ENCODE results near the gene GAN. TPM values are rescaled to one million over a fixed set of nuclear protein-coding genes. Genes with fewer than 3 reads are reported as not detected.

GAN gene
- total RNA-seq, 1 experiment from 2014 or later, result 22.0 TPM

- TF ChIP-seq CTCF (IDR thresholded peaks at IDR 0.05; ENCODE audit: unreplicated experiment), result no peak
- no peak for DNase-seq
- Mint-ChIP-seq H3K9me3 (ENCODE audit: low read depth, unreplicated experiment) (no peaks in the 10 kb centered on the region), H3K36me3 (ENCODE audit: insufficient read depth, unreplicated experiment) (no peaks in the 10 kb centered on the region), H3K4me3 (ENCODE audit: low read depth, unreplicated experiment) (no peak overlapping the region), H3K27me3 (ENCODE audit: unreplicated experiment) (no peaks in the 10 kb centered on the region), H3K4me1 (ENCODE audit: low read depth, unreplicated experiment) (no peaks in the 10 kb centered on the region), H3K27ac (ENCODE audit: unreplicated experiment) (no peak overlapping the region)
- CTCF ChIA-PET, result no interaction called here
- intact Hi-C loops (cut with micrococcal nuclease; ENCODE audit: unreplicated experiment), result no loop called here
- no TSS peak for BruUV-seq (replicated peaks)
Observed at GRCh38 chr16:81394966-81395655, 80.3 kb downstream of the GAN start.

DNA sequence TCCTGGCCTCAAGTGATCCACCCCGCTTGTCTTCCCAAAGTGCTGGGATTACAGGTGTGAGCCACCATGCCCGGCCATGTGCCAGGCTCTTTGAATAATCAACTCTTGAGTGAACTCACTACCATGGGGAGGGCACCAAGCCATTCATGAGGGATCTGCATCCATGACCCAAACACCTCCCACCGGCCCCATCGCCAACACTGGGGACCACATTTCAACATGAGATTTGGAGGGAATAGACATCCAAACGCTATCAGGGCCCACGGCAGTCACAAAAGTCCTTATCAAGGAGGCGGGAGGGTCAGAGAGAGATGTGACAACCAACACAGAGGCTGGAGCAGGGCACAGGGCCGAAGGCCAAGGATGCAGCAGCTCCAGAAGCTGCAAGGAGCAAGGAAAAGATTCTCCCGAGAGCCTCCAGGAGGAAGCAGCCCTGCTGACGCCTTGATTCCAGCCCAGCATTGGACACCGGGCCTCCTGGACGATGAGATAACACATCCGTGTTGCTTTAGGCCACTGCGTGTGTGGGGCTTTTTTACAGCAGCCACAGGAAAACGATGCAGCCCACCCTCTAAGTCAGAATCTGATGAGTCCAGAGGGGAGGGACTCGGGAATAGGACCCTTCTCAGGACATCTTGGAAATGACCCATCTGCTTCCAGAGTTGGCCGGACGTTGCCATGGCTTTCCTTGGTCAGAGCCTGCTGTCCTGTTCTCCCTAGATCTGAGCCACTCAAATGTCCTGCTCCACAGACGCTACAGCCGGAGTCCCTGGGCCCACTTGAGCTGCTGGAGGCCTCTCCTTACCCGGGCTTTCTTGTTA lies 82.5 kb downstream of the GAN start:
- CTCF ChIA-PET, result interaction anchor here (0.6 kb wide), 1 partner anchor 129 kb away, joined by 6 read pairs; no protein-coding TSS in a partner anchor
- intact Hi-C loops (cut with micrococcal nuclease; ENCODE audit: unreplicated experiment), result no loop called here
- H3K4me1 Mint-ChIP-seq (ENCODE audit: low read depth, unreplicated experiment), result peaks cover 8% of the 10 kb centered on the region

GRCh38 chr16:81397879-81398520 lies 83.2 kb downstream of the GAN start:
- DNase-seq, result no peak
- no peak for TF ChIP-seq CTCF (IDR thresholded peaks at IDR 0.05; ENCODE audit: unreplicated experiment)
- H3K27me3 Mint-ChIP-seq (ENCODE audit: unreplicated experiment), result no peaks in the 10 kb centered on the region
- intact Hi-C loops (cut with micrococcal nuclease; ENCODE audit: unreplicated experiment), result no loop called here
- no TSS peak for BruUV-seq (replicated peaks)
- no peak overlapping the region for H3K4me3 Mint-ChIP-seq (ENCODE audit: low read depth, unreplicated experiment)
- CTCF ChIA-PET, result interaction anchor here (0.6 kb wide), 1 partner anchor 128 kb away, joined by 6 read pairs; no protein-coding TSS in a partner anchor
- H3K9me3 Mint-ChIP-seq (ENCODE audit: low read depth, unreplicated experiment), result no peaks in the 10 kb centered on the region
- peaks cover 8% of the 10 kb centered on the region for H3K4me1 Mint-ChIP-seq (ENCODE audit: low read depth, unreplicated experiment)
- H3K27ac Mint-ChIP-seq (ENCODE audit: unreplicated experiment), result no peak overlapping the region
- H3K36me3 Mint-ChIP-seq (ENCODE audit: insufficient read depth, unreplicated experiment), result no peaks in the 10 kb centered on the region

More for the DNA sequence above, 82.5 kb downstream of the GAN start:
- DNase-seq, result no peak
- no peak overlapping the region for H3K27ac Mint-ChIP-seq (ENCODE audit: unreplicated experiment)
- no peaks in the 10 kb centered on the region for H3K9me3 Mint-ChIP-seq (ENCODE audit: low read depth, unreplicated experiment)
- H3K27me3 Mint-ChIP-seq (ENCODE audit: unreplicated experiment), result no peaks in the 10 kb centered on the region
- no peak for TF ChIP-seq CTCF (IDR thresholded peaks at IDR 0.05; ENCODE audit: unreplicated experiment)
- no TSS peak for BruUV-seq (replicated peaks)
- no peaks in the 10 kb centered on the region for H3K36me3 Mint-ChIP-seq (ENCODE audit: insufficient read depth, unreplicated experiment)
- H3K4me3 Mint-ChIP-seq (ENCODE audit: low read depth, unreplicated experiment), result no peak overlapping the region

DNA sequence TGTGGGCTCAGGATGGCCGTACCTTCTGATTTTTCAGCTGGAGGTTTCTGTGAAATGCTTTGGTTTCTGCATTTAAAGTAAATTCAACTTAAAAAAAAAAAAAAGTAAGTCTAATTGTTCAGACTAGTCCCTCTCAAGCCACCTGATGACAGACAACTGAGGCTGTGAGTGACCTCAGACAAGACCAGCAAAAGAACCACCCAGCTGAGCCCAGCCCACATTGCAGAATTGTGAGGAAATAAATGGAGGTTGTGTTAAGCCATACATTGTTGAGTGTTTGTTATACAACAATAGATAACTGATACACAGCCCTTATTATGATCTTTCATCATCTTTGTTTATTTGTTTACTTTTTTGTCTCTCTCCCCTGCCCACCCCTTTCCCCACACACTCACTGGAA lies 85.1 kb downstream of the GAN start:
- no peak overlapping the region for H3K27ac Mint-ChIP-seq (ENCODE audit: unreplicated experiment)
- peaks cover 19% of the 10 kb centered on the region for H3K4me1 Mint-ChIP-seq (ENCODE audit: low read depth, unreplicated experiment)
- no peaks in the 10 kb centered on the region for H3K9me3 Mint-ChIP-seq (ENCODE audit: low read depth, unreplicated experiment)
- no peak overlapping the region for H3K4me3 Mint-ChIP-seq (ENCODE audit: low read depth, unreplicated experiment)
- CTCF ChIA-PET, result no interaction called here
- no peaks in the 10 kb centered on the region for H3K27me3 Mint-ChIP-seq (ENCODE audit: unreplicated experiment)
- no TSS peak for BruUV-seq (replicated peaks)
- H3K36me3 Mint-ChIP-seq (ENCODE audit: insufficient read depth, unreplicated experiment), result peaks cover 3% of the 10 kb centered on the region
- no peak for DNase-seq
- TF ChIP-seq CTCF (IDR thresholded peaks at IDR 0.05; ENCODE audit: unreplicated experiment), result no peak
- intact Hi-C loops (cut with micrococcal nuclease; ENCODE audit: unreplicated experiment), result loop anchor here (10.0 kb wide), 1 partner anchor 235 kb away; no protein-coding TSS in a partner anchor

All from Calu3 (cell line).